Left ventricle myocardium inferior (tissue), 1 donor: Measurements from ENCODE around the gene SH3PXD2A. TPM values are rescaled to one million over a fixed set of nuclear protein-coding genes. Genes with fewer than 3 reads are reported as not detected.

Source experiments
- DNase-seq: peaks from one replicate; pipeline ENCODE4 v3.0.0-alpha.2; 2020
- H3K27ac ChIP-seq: fragments of 200-600 bp; replicated peaks from 2 replicates; pipeline ENCODE4 v1.8.0; 2021
- H3K27me3 ChIP-seq: fragments of 200-600 bp; 2 replicates; pipeline ENCODE4 v1.8.0; 2021; ENCODE audit warnings: low read depth
- H3K36me3 ChIP-seq: fragments of 200-600 bp; 2 replicates; pipeline ENCODE4 v1.8.0; 2021
- H3K4me1 ChIP-seq: fragments of 200-600 bp; 2 replicates; pipeline ENCODE4 v1.8.0; 2021
- H3K4me3 ChIP-seq: fragments of 200-600 bp; 2 replicates; pipeline ENCODE4 v1.8.0; 2021; ENCODE audit warnings: mild to moderate bottlenecking, moderate library complexity
- H3K9me3 ChIP-seq: fragments of 200-600 bp; replicated peaks from 2 replicates; pipeline ENCODE4 v1.8.0; 2021
- CTCF ChIP-seq: fragments of 200-600 bp; IDR thresholded peaks from 2 replicates; pipeline ENCODE4 v1.8.0; 2021; ENCODE audit warnings: antibody characterized with exemption, mild to moderate bottlenecking, borderline replicate concordance
- intact Hi-C: fragments of 100-400 bp; cut with micrococcal nuclease; formaldehyde crosslinking; loops from one replicate; pipeline ENCODE4 v1.11.0; 2022
- total RNA-seq: library from RNA; stranded (reverse); fragmentation: NEBNext Ultra II Directional; extraction: Animal tissue kit (Norgen Biotek cat#: 25700); gene quantifications from one replicate; pipeline ENCODE4 v1.2.1, GENCODE V29; 2021
- donor health status: DM: no; HTN: yes; CAD: no; lungs with severe emphysema.

Gene SH3PXD2A
- total RNA-seq, 1 donor from 2014 or later, result 34.4 TPM

- Histone ChIP-seq H3K27ac (peak overlapping the region; percentile 65), H3K36me3 (no peaks in the 10 kb centered on the region), H3K9me3 (no peaks in the 10 kb centered on the region), H3K4me1 (peaks cover 80% of the 10 kb centered on the region), H3K4me3 (no peak overlapping the region), H3K27me3 (no peaks in the 10 kb centered on the region)
- DNase-seq, result no peak
- no peak for TF ChIP-seq CTCF
- intact Hi-C loops, result no loop called here
Observed at GRCh38 chr10:103819493-103819892, 35.9 kb downstream of the SH3PXD2A start.

- intact Hi-C loops, result no loop called here
- no peak for DNase-seq
- no peak for TF ChIP-seq CTCF
Observed at GRCh38 chr10:103818765-103819374, 36.5 kb downstream of the SH3PXD2A start.

GRCh38 chr10:103818105-103818504 lies 37.3 kb downstream of the SH3PXD2A start:
- Histone ChIP-seq H3K4me1 (peaks cover 72% of the 10 kb centered on the region), H3K9me3 (no peaks in the 10 kb centered on the region), H3K36me3 (no peaks in the 10 kb centered on the region), H3K27ac (no peak overlapping the region), H3K27me3 (no peaks in the 10 kb centered on the region), H3K4me3 (no peak overlapping the region)
- DNase-seq, result no peak
- TF ChIP-seq CTCF, result no peak
- intact Hi-C loops, result no loop called here

More at GRCh38 chr10:103818765-103819374, 36.5 kb downstream of the SH3PXD2A start:
- no peak overlapping the region for H3K4me3 ChIP-seq
- no peaks in the 10 kb centered on the region for H3K27me3 ChIP-seq
- peak overlapping the region; percentile 6 for H3K27ac ChIP-seq
- peaks cover 80% of the 10 kb centered on the region for H3K4me1 ChIP-seq
- H3K36me3 ChIP-seq, result no peaks in the 10 kb centered on the region
- no peaks in the 10 kb centered on the region for H3K9me3 ChIP-seq

GRCh38 chr10:103816431-103816830 lies 38.9 kb downstream of the SH3PXD2A start:
- intact Hi-C loops, result no loop called here
- Histone ChIP-seq H3K27ac (no peak overlapping the region), H3K36me3 (no peaks in the 10 kb centered on the region), H3K4me3 (no peak overlapping the region), H3K9me3 (no peaks in the 10 kb centered on the region), H3K4me1 (peaks cover 72% of the 10 kb centered on the region), H3K27me3 (no peaks in the 10 kb centered on the region)
- TF ChIP-seq CTCF, result no peak
- DNase-seq, result no peak

GRCh38 chr10:103814626-103815370 lies 40.6 kb downstream of the SH3PXD2A start:
- no peak for DNase-seq
- H3K9me3 ChIP-seq, result no peaks in the 10 kb centered on the region
- H3K36me3 ChIP-seq, result no peaks in the 10 kb centered on the region
- no peak overlapping the region for H3K4me3 ChIP-seq
- no peak overlapping the region for H3K27ac ChIP-seq
- no peak for TF ChIP-seq CTCF
- H3K4me1 ChIP-seq, result peaks cover 61% of the 10 kb centered on the region
- no peaks in the 10 kb centered on the region for H3K27me3 ChIP-seq
- intact Hi-C loops, result no loop called here
